Neural cell (in vitro differentiated cells): ENCODE measurements around the gene DNER. TPM values are rescaled to one million over a fixed set of nuclear protein-coding genes. Genes with fewer than 3 reads are reported as not detected.

Experiments used
- H2AFZ ChIP-seq: fragments of 200-600, 300-800 bp; sonication (generic), shearing (Covaris generic); 2 replicates; pipeline ENCODE4 v1.6.0; 2014; ENCODE audit warnings: low read depth, mild to moderate bottlenecking, antibody characterized with exemption, low read length, moderate library complexity
- H3F3A ChIP-seq: fragments of 200-600 bp; shearing (Covaris generic); 2 replicates; pipeline ENCODE4 v1.6.1; 2016; ENCODE audit warnings: mild to moderate bottlenecking, moderate library complexity, mixed read lengths, antibody characterized with exemption, low read length; ENCODE audit not compliant: insufficient read depth, poor library complexity, severe bottlenecking
- H3K27ac ChIP-seq: fragments of 200-600, 300-800 bp; sonication (generic), shearing (Covaris generic); 2 replicates; pipeline ENCODE4 v1.5.1; 2014; ENCODE audit warnings: mild to moderate bottlenecking, low read length, moderate library complexity
- H3K27me3 ChIP-seq: fragments of 300-800, 200-600 bp; sonication (generic), shearing (Covaris generic); 2 replicates; pipeline ENCODE4 v1.6.0; 2014; ENCODE audit warnings: mild to moderate bottlenecking, low read depth, low read length, moderate library complexity; ENCODE audit not compliant: insufficient read depth
- H3K36me3 ChIP-seq: fragments of 300-800, 200-600 bp; sonication (generic), shearing (Covaris generic); 2 replicates; pipeline ENCODE4 v1.5.1; 2014; ENCODE audit warnings: mild to moderate bottlenecking, antibody characterized with exemption, low read length, moderate library complexity; ENCODE audit not compliant: insufficient read depth
- H3K4me2 ChIP-seq: fragments of 300-800, 200-600 bp; sonication (generic), shearing (Covaris generic); 2 replicates; pipeline ENCODE4 v1.6.0; 2014; ENCODE audit warnings: mild to moderate bottlenecking, low read length
- H3K4me3 ChIP-seq: fragments of 300-800, 200-600 bp; sonication (generic), shearing (Covaris generic); 2 replicates; pipeline ENCODE4 v1.5.1; 2014; ENCODE audit warnings: mild to moderate bottlenecking, low read length, moderate library complexity
- H3K79me2 ChIP-seq: fragments of 200-600 bp; shearing (Covaris generic); replicated peaks from 2 replicates; pipeline ENCODE4 v1.6.0; 2014; ENCODE audit warnings: mild to moderate bottlenecking, low read length, moderate library complexity; ENCODE audit not compliant: insufficient read depth
- H3K9ac ChIP-seq: fragments of 300-800, 200-600 bp; sonication (generic), shearing (Covaris generic); 2 replicates; pipeline ENCODE4 v1.6.1; 2016; ENCODE audit warnings: mild to moderate bottlenecking, low read length, mixed read lengths
- H3K9me2 ChIP-seq: fragments of 200-600 bp; shearing (Covaris generic); 2 replicates; pipeline ENCODE4 v1.6.1; 2016; ENCODE audit warnings: mild to moderate bottlenecking, low read length, mixed read lengths; ENCODE audit not compliant: insufficient read depth
- H3K9me3 ChIP-seq: fragments of 200-600, 300-800 bp; sonication (generic), shearing (Covaris generic); 2 replicates; pipeline ENCODE4 v1.6.1; 2016; ENCODE audit warnings: mild to moderate bottlenecking, mixed run types, low read length, moderate library complexity, mixed read lengths
- H4K20me1 ChIP-seq: fragments of 200-600 bp; shearing (Covaris generic); 2 replicates; pipeline ENCODE4 v1.6.1; 2016; ENCODE audit warnings: mild to moderate bottlenecking, mixed run types; ENCODE audit not compliant: insufficient read depth
- CTCF ChIP-seq: fragments of 450-650 bp; IDR thresholded peaks from 2 replicates; pipeline ENCODE4 v1.5.1; 2014; ENCODE audit warnings: antibody characterized with exemption, mild to moderate bottlenecking, moderate library complexity; ENCODE audit not compliant: poor library complexity, severe bottlenecking
- EP300 ChIP-seq: fragments of 450-650 bp; conservative IDR thresholded peaks from 2 replicates; pipeline ENCODE4 v1.6.1; 2014; ENCODE audit warnings: antibody characterized with exemption, mild to moderate bottlenecking, moderate library complexity; ENCODE audit not compliant: poor library complexity, severe bottlenecking
- EZH2 ChIP-seq: fragments of 200-600, 300-800 bp; shearing (Covaris generic), sonication (generic); IDR thresholded peaks from 2 replicates; pipeline ENCODE4 v1.6.1; 2014; ENCODE audit warnings: antibody characterized with exemption, low read length, borderline replicate concordance, mild to moderate bottlenecking; ENCODE audit not compliant: insufficient read depth, poor library complexity, severe bottlenecking
- MXI1 ChIP-seq: fragments of 450-650 bp; conservative IDR thresholded peaks from 2 replicates; pipeline ENCODE4 v1.6.1; 2014; ENCODE audit warnings: antibody characterized with exemption, mild to moderate bottlenecking; ENCODE audit not compliant: poor library complexity, severe bottlenecking
- POLR2AphosphoS5 ChIP-seq: IDR thresholded peaks from 2 replicates; pipeline ENCODE4 v1.6.1; 2012
- REST ChIP-seq: IDR thresholded peaks from 2 replicates; pipeline ENCODE4 v1.6.1; 2012; ENCODE audit warnings: borderline replicate concordance
- SMC3 ChIP-seq: fragments of 450-650 bp; conservative IDR thresholded peaks from 2 replicates; pipeline ENCODE4 v1.6.1; 2014; ENCODE audit warnings: antibody characterized with exemption, mild to moderate bottlenecking, moderate library complexity; ENCODE audit not compliant: poor library complexity
- TAF1 ChIP-seq: IDR thresholded peaks from 2 replicates; pipeline ENCODE4 v1.6.1; 2012; ENCODE audit warnings: low read depth
- polyA plus RNA-seq: library from polyadenylated mRNA; depleted of rRNA; stranded (reverse); fragments of >200 nt; gene quantifications from 2 replicates; pipeline ENCODE4 v1.2.3, GENCODE V29; 2014

The DNER gene
- polyA plus RNA-seq, 1 donor from 2014 or later, result 310 TPM

- Histone ChIP-seq H3K9me2 (no peaks in the 10 kb centered on the region), H3K79me2 (no peaks in the 10 kb centered on the region), H2AFZ (no peak overlapping the region), H3K27me3 (no peaks in the 10 kb centered on the region), H3F3A (peaks cover 2% of the 10 kb centered on the region), H4K20me1 (no peaks in the 10 kb centered on the region), H3K9ac (no peak overlapping the region), H3K9me3 (no peaks in the 10 kb centered on the region), H3K27ac (no peak overlapping the region), H3K4me3 (no peak overlapping the region), H3K36me3 (no peaks in the 10 kb centered on the region), H3K4me2 (no peak overlapping the region)
- TF ChIP-seq CTCF (no peak), TAF1 (no peak), MXI1 (no peak), EP300 (no peak), EZH2 (no peak), REST (no peak)
Measured at GRCh38 chr2:229416116-229416694, 298.1 kb downstream of the DNER start.

GRCh38 chr2:229414631-229415030 is 299.7 kb downstream of the DNER start:
- TF ChIP-seq REST (no peak), POLR2AphosphoS5 (no peak), SMC3 (no peak), EP300 (no peak), CTCF (no peak)
- H4K20me1 ChIP-seq, result no peaks in the 10 kb centered on the region
- no peaks in the 10 kb centered on the region for H3K9me3 ChIP-seq
- no peaks in the 10 kb centered on the region for H3K36me3 ChIP-seq
- no peaks in the 10 kb centered on the region for H3K9me2 ChIP-seq
- H3K9ac ChIP-seq, result no peak overlapping the region
- no peaks in the 10 kb centered on the region for H3K79me2 ChIP-seq
- no peak overlapping the region for H3K27ac ChIP-seq
- no peak overlapping the region for H2AFZ ChIP-seq
- H3K4me3 ChIP-seq, result no peak overlapping the region
- H3K4me2 ChIP-seq, result no peak overlapping the region
- peaks cover 2% of the 10 kb centered on the region for H3F3A ChIP-seq
- H3K27me3 ChIP-seq, result no peaks in the 10 kb centered on the region
